Parathyroid adenoma (tissue), 2 donors: Measurements from ENCODE around the gene KRTAP4-9.

Source experiments
- H2AFZ ChIP-seq: fragments of 300-600 bp; sonication (generic); one replicate; pipeline ENCODE4 v1.7.0; 2017; ENCODE audit warnings: antibody characterized with exemption, mild to moderate bottlenecking
- H3K27ac ChIP-seq: fragments of 300-600 bp; sonication (generic); one replicate; pipeline ENCODE4 v1.7.0; 2017
- H3K27me3 ChIP-seq: fragments of 300-600 bp; sonication (generic); one replicate; pipeline ENCODE4 v1.7.0; 2017; ENCODE audit warnings: low read length; ENCODE audit not compliant: control insufficient read depth, insufficient read depth
- H3K36me3 ChIP-seq: fragments of 300-600 bp; sonication (generic); one replicate; pipeline ENCODE4 v1.7.0; 2017; ENCODE audit warnings: low read length; ENCODE audit not compliant: control insufficient read depth, insufficient read depth
- H3K4me1 ChIP-seq: fragments of 300-600 bp; sonication (generic); one replicate; pipeline ENCODE4 v1.7.0; 2017; ENCODE audit warnings: control low read depth
- H3K4me2 ChIP-seq: fragments of 300-600 bp; sonication (generic); one replicate; pipeline ENCODE4 v1.7.0; 2017; ENCODE audit warnings: low read length
- H3K4me3 ChIP-seq: fragments of 300-600 bp; sonication (generic); one replicate; pipeline ENCODE4 v1.7.0; 2017; ENCODE audit warnings: low read depth, low read length
- H3K79me2 ChIP-seq: fragments of 300-600 bp; sonication (generic); one replicate; pipeline ENCODE4 v1.7.0; 2017; ENCODE audit warnings: control low read depth
- H3K9ac ChIP-seq: fragments of 300-600 bp; sonication (generic); one replicate; pipeline ENCODE4 v1.7.0; 2017; ENCODE audit warnings: mild to moderate bottlenecking
- H3K9me3 ChIP-seq: fragments of 300-600 bp; sonication (generic); one replicate; pipeline ENCODE4 v1.7.0; 2017; ENCODE audit warnings: low read length; ENCODE audit not compliant: control insufficient read depth
- TF ChIP-seq, protein P1 (sequence below): fragments of 300-600 bp; sonication (generic); IDR thresholded peaks from one replicate; pipeline ENCODE4 v1.7.0; 2017; ENCODE audit warnings: antibody characterized with exemption, mild to moderate bottlenecking
- donor health status: primary hyperparathyroidism.

The KRTAP4-9 gene

DNA sequence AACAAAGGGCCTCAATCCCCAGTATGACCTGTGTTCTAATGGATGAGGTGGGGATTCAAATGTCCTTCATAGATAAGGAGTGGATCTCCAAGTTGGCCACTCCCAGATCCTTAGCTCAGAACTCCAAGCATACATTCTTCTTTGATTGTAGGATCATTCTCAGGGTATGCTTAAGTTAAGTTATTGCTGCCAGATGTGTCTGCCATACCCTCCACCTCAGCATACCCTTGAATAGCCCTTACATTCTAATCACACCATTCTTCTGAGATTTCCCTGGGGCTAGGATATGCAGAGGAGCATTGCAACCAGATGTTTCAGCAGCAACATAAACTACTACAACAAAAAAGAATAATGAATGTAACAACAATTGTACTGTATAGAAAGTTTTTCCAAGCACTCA, 37.9 kb upstream of the KRTAP4-9 start:
- Histone ChIP-seq H3K9me3 (no peaks in the 10 kb centered on the region), H3K4me3 (no peak overlapping the region), H2AFZ (no peak overlapping the region), H3K79me2 (no peaks in the 10 kb centered on the region), H3K27ac (no peak overlapping the region), H3K27me3 (no peaks in the 10 kb centered on the region), H3K36me3 (no peaks in the 10 kb centered on the region), H3K4me1 (no peaks in the 10 kb centered on the region), H3K4me2 (no peak overlapping the region), H3K9ac (no peak overlapping the region)
- TF ChIP-seq, protein P1, sequence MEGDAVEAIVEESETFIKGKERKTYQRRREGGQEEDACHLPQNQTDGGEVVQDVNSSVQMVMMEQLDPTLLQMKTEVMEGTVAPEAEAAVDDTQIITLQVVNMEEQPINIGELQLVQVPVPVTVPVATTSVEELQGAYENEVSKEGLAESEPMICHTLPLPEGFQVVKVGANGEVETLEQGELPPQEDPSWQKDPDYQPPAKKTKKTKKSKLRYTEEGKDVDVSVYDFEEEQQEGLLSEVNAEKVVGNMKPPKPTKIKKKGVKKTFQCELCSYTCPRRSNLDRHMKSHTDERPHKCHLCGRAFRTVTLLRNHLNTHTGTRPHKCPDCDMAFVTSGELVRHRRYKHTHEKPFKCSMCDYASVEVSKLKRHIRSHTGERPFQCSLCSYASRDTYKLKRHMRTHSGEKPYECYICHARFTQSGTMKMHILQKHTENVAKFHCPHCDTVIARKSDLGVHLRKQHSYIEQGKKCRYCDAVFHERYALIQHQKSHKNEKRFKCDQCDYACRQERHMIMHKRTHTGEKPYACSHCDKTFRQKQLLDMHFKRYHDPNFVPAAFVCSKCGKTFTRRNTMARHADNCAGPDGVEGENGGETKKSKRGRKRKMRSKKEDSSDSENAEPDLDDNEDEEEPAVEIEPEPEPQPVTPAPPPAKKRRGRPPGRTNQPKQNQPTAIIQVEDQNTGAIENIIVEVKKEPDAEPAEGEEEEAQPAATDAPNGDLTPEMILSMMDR, result no peak

DNA sequence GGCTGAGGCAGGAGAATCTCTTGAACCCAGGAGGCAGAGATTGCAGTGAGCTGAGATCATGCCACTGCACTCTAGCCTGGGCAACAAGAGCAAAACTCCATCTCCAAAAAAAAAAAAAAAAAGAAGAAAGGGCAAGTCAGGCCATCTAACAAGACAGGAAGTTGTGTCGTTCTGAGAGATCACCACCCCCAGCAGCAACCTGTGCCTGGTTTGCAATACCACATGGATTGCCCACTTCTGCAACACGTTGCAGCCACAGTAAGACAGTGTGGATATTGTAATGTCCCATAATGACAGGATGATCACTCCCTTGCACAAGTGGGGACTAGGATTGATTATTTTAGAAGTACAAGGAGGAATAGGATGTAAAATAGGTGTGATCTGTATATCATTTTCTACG, 36.2 kb upstream of the KRTAP4-9 start:
- H3K4me1 ChIP-seq, result no peaks in the 10 kb centered on the region
- H3K27ac ChIP-seq, result no peak overlapping the region
- no peak overlapping the region for H3K4me2 ChIP-seq
- H3K79me2 ChIP-seq, result no peaks in the 10 kb centered on the region
- TF ChIP-seq, protein P1, result no peak
- no peaks in the 10 kb centered on the region for H3K27me3 ChIP-seq
- no peak overlapping the region for H3K9ac ChIP-seq
- H3K9me3 ChIP-seq, result no peaks in the 10 kb centered on the region
- H3K4me3 ChIP-seq, result no peak overlapping the region
- no peaks in the 10 kb centered on the region for H3K36me3 ChIP-seq
- no peak overlapping the region for H2AFZ ChIP-seq

DNA sequence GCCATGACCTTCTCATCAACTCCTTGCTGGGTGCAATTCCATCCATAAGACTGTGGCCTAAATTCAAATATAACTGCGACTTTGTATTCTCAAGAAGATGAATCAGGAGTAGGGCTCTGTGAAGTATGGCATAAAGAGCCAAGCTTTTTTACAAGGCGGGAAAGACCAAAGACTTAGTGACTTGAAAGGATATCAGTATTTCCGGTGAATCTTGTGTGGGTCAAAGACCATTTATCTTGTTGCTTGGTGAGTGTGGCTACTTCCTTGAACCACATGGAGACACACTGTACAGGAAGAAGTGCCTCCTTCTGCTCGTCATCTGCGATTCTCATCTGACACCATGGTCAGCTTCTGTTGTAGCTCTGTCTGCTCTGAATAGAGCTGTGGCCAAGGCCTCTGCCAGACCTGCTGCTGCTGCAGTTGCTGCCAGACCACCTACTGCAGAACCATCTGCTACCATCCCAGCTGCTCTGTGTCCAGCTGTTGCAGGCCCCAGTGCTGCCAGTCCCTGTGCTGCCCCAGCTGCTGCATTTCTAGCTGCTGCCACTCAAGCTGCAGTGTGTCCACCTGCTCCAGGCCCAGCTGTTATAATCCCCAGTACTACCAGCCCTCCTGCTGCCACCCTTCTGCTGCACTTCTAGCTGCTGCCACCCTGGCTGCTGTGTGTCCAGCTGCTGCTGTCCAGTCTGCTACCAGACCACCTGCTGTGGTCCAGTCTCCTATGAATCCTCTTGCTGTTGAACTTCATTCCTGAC, 33.4 kb upstream of the KRTAP4-9 start:
- Histone ChIP-seq H3K27me3 (no peaks in the 10 kb centered on the region), H3K9ac (no peak overlapping the region), H3K4me1 (no peaks in the 10 kb centered on the region), H3K79me2 (no peaks in the 10 kb centered on the region), H2AFZ (no peak overlapping the region), H3K4me3 (no peak overlapping the region), H3K9me3 (no peaks in the 10 kb centered on the region), H3K4me2 (no peak overlapping the region), H3K36me3 (no peaks in the 10 kb centered on the region), H3K27ac (no peak overlapping the region)
- TF ChIP-seq, protein P1, result no peak

DNA sequence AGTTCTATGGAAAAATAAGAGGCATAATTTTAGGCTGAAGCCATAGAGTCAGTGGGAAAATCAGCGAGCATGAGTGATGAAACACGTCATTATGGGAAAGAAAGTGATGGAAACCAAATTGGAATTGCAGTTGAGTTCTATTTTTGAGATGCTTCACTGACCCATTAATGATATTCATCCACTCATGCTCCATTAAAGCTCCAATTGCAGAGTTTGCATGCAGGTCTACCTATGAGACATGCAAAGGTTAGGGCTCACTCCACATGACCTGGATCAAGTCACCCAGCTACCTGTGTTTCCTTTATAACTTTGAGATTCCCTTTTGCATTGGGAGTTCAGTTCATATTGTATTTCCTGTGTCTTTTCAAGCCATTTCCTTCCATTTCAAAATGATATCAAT, 31.5 kb upstream of the KRTAP4-9 start:
- Histone ChIP-seq H3K9me3 (no peaks in the 10 kb centered on the region), H3K36me3 (no peaks in the 10 kb centered on the region), H3K4me1 (no peaks in the 10 kb centered on the region), H3K4me2 (no peak overlapping the region), H3K27ac (no peak overlapping the region), H2AFZ (no peak overlapping the region), H3K9ac (no peak overlapping the region), H3K27me3 (no peaks in the 10 kb centered on the region), H3K4me3 (no peak overlapping the region), H3K79me2 (no peaks in the 10 kb centered on the region)
- TF ChIP-seq, protein P1, result no peak

GRCh38 chr17:41076788-41077187, 28.4 kb upstream of the KRTAP4-9 start:
- Histone ChIP-seq H3K27me3 (no peaks in the 10 kb centered on the region), H3K36me3 (no peaks in the 10 kb centered on the region)

More at GRCh38 chr17:41076788-41077187, 28.4 kb upstream of the KRTAP4-9 start:
- no peaks in the 10 kb centered on the region for H3K79me2 ChIP-seq
- H3K4me2 ChIP-seq, result no peak overlapping the region
- H3K27ac ChIP-seq, result no peak overlapping the region
- H2AFZ ChIP-seq, result no peak overlapping the region
- H3K9me3 ChIP-seq, result no peaks in the 10 kb centered on the region
- TF ChIP-seq, protein P1, result no peak
- H3K4me1 ChIP-seq, result no peaks in the 10 kb centered on the region
- H3K4me3 ChIP-seq, result no peak overlapping the region
- no peak overlapping the region for H3K9ac ChIP-seq
